ENCODE measurements around the gene MCHR2.

DNA sequence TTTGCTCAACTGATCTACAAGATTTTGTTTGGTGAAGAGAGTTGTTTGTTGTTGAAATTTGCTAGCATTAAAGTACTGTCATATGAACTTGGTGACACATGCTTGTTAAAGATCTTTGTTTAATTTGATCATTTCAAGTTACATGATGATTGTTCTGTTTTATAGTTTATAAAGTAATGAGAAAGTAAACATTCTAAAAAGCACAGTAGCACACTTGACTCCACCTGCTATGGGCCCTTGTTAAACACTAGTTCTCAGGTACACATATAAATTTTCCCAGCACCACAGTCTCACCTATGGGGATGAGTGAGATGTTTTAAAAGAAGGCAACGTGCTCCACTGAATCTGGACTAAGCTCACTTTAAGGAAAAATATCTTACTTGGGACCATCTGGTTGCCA lies 14.1 kb downstream of the MCHR2 start:
- no peak for TF ChIP-seq CTCF (IDR thresholded peaks at IDR 0.05)
- TF ChIP-seq POLR2A (IDR thresholded peaks at IDR 0.05), result no peak
- TF ChIP-seq EP300 (IDR thresholded peaks at IDR 0.05), result no peak
- TF ChIP-seq POLR2AphosphoS5 (IDR thresholded peaks at IDR 0.05), result no peak

Data from suprapubic skin (tissue), 4 donors.